ENCODE results near the gene PIGB. TPM values are rescaled to one million over a fixed set of nuclear protein-coding genes. Genes with fewer than 3 reads are reported as not detected.
"Not testable (repeated sequence)": the region's sequence is repeated elsewhere in the genome, so short reads cannot be mapped to it uniquely, and the experiment has no call there.

The PIGB gene
- total RNA-seq, 1 donor from 2014 or later = 12.7 TPM

GRCh38 chr15:55394694-55395093 is 75.7 kb downstream of the PIGB start:
- H3K27ac Mint-ChIP-seq (ENCODE audit: unreplicated experiment) = no peak overlapping the region
- no peak overlapping the region for H3K4me3 Mint-ChIP-seq (ENCODE audit: unreplicated experiment)
- DNase-seq (ENCODE audit: low spot score) = no peak
- TF ChIP-seq CTCF (IDR thresholded peaks at IDR 0.05; ENCODE audit: unreplicated experiment) = no peak
- H3K9me3 Mint-ChIP-seq (ENCODE audit: unreplicated experiment) = no peaks in the 10 kb centered on the region
- peaks cover 5% of the 10 kb centered on the region for H3K27me3 Mint-ChIP-seq (ENCODE audit: unreplicated experiment)
- peaks cover 12% of the 10 kb centered on the region for H3K36me3 Mint-ChIP-seq (ENCODE audit: low read depth, unreplicated experiment)
- H3K4me1 Mint-ChIP-seq (ENCODE audit: unreplicated experiment) = peaks cover 2% of the 10 kb centered on the region

GRCh38 chr15:55398243-55398642 is 79.2 kb downstream of the PIGB start:
- DNase-seq (ENCODE audit: low spot score) = no peak
- peaks cover 5% of the 10 kb centered on the region for H3K27me3 Mint-ChIP-seq (ENCODE audit: unreplicated experiment)
- peaks cover 2% of the 10 kb centered on the region for H3K4me1 Mint-ChIP-seq (ENCODE audit: unreplicated experiment)
- no peaks in the 10 kb centered on the region for H3K9me3 Mint-ChIP-seq (ENCODE audit: unreplicated experiment)
- no peak overlapping the region for H3K27ac Mint-ChIP-seq (ENCODE audit: unreplicated experiment)
- no peak for TF ChIP-seq CTCF (IDR thresholded peaks at IDR 0.05; ENCODE audit: unreplicated experiment)
- peaks cover 12% of the 10 kb centered on the region for H3K36me3 Mint-ChIP-seq (ENCODE audit: low read depth, unreplicated experiment)
- no peak overlapping the region for H3K4me3 Mint-ChIP-seq (ENCODE audit: unreplicated experiment)

- H3K27me3 Mint-ChIP-seq (ENCODE audit: unreplicated experiment); H3K4me1 Mint-ChIP-seq (ENCODE audit: unreplicated experiment); H3K9me3 Mint-ChIP-seq (ENCODE audit: unreplicated experiment); H3K27ac Mint-ChIP-seq (ENCODE audit: unreplicated experiment); H3K4me3 Mint-ChIP-seq (ENCODE audit: unreplicated experiment); H3K36me3 Mint-ChIP-seq (ENCODE audit: low read depth, unreplicated experiment); DNase-seq (ENCODE audit: low spot score): not testable (repeated sequence)
Measured at GRCh38 chr15:55400050-55400449, 81.0 kb downstream of the PIGB start.

- peaks cover 3% of the 10 kb centered on the region for H3K36me3 Mint-ChIP-seq (ENCODE audit: low read depth, unreplicated experiment)
- no peak overlapping the region for H3K4me3 Mint-ChIP-seq (ENCODE audit: unreplicated experiment)
- peaks cover 5% of the 10 kb centered on the region for H3K4me1 Mint-ChIP-seq (ENCODE audit: unreplicated experiment)
- DNase-seq (ENCODE audit: low spot score) = no peak
- H3K27me3 Mint-ChIP-seq (ENCODE audit: unreplicated experiment) = no peaks in the 10 kb centered on the region
- no peak for TF ChIP-seq CTCF (IDR thresholded peaks at IDR 0.05; ENCODE audit: unreplicated experiment)
- no peak overlapping the region for H3K27ac Mint-ChIP-seq (ENCODE audit: unreplicated experiment)
- no peaks in the 10 kb centered on the region for H3K9me3 Mint-ChIP-seq (ENCODE audit: unreplicated experiment)
Measured at GRCh38 chr15:55401786-55402246, 82.8 kb downstream of the PIGB start.

- H3K36me3 Mint-ChIP-seq (ENCODE audit: low read depth, unreplicated experiment) = peaks cover 5% of the 10 kb centered on the region
- peaks cover 6% of the 10 kb centered on the region for H3K27me3 Mint-ChIP-seq (ENCODE audit: unreplicated experiment)
- DNase-seq (ENCODE audit: low spot score) = no peak
- no peaks in the 10 kb centered on the region for H3K9me3 Mint-ChIP-seq (ENCODE audit: unreplicated experiment)
- peaks cover 9% of the 10 kb centered on the region for H3K4me1 Mint-ChIP-seq (ENCODE audit: unreplicated experiment)
- no peak overlapping the region for H3K4me3 Mint-ChIP-seq (ENCODE audit: unreplicated experiment)
- H3K27ac Mint-ChIP-seq (ENCODE audit: unreplicated experiment) = no peak overlapping the region
- no peak for TF ChIP-seq CTCF (IDR thresholded peaks at IDR 0.05; ENCODE audit: unreplicated experiment)
Measured at GRCh38 chr15:55402707-55403106, 83.7 kb downstream of the PIGB start.
